Measurements from ENCODE around the gene ASB4.
"Not testable (repeated sequence)": the region's sequence is repeated elsewhere in the genome, so short reads cannot be mapped to it uniquely, and the experiment has no call there.

Gene ASB4

GRCh38 chr7:95478272-95479037, 7.3 kb upstream of the ASB4 start:
- in situ Hi-C loops (cut with MboI; ENCODE audit: low sequenced_read_pairs): no loop called here

- in situ Hi-C loops (cut with MboI; ENCODE audit: low sequenced_read_pairs): no loop called here
Observed at GRCh38 chr7:95479992-95480624, 5.6 kb upstream of the ASB4 start.

DNA sequence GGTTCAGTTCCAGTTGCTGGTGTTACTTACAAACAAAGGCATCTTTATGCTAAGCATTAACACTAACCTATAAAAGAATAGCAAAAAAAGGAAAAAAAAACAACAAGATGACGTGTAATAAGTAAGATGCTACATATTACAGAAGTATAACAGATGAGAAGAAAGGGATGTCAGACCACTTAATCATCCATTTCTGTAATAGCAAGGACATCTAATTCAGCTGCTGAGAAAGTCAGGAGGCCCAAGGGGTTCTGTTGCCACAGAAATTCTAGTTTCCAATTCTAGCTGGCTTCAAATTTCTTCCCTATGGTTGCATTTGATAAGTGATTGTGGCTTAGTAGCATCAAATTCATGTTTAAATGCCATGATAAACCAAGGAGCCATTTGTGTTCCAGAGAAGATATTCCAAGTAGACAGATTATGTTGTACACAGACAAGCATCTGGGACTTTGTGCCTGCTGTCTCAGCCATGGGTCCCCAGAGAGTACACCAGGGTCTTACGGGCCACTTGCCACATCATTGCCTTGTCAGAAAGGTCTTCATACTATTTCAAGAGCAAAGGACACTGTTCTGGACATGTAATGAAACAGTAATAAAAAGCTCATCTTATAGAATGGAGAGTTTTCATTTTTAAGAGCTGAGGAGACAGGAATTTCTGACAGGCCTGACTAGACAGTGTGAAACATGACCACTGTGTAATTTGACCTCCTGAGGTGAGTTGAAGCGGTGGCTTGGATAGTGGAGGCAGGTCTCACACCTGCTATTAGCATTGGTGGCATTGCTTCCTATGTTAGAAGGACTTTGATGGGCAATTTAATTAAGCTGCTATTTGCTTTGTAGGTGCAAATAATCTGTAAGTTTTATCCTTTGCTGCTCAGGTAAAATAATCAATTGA, 4.2 kb upstream of the ASB4 start:
- in situ Hi-C loops (cut with MboI; ENCODE audit: low sequenced_read_pairs): no loop called here

- in situ Hi-C loops (cut with MboI; ENCODE audit: low sequenced_read_pairs): no loop called here
Observed at GRCh38 chr7:95482424-95482823, 3.3 kb upstream of the ASB4 start.

GRCh38 chr7:95490231-95490762, 4.6 kb downstream of the ASB4 start:
- in situ Hi-C loops (cut with MboI; ENCODE audit: low sequenced_read_pairs): no loop called here

DNA sequence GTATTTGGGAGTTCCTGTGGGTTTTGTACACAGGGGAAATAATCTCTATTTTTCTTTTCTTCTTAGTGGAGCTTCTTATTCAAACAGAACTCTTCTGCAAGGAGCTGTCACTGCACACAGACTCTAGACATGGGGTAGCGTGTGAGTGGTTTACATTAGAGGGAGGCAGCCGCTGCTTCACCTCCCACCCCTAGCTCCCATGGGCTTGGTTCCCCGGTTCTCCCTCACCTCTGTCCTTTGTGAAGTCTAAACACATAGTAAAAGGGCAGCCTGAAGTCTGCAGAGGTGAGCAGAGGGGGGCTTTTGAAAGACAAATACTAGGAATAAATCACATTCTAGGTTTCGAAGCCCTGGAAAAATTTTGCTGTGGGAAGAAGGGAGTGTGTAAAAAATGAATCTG, 5.5 kb downstream of the ASB4 start:
- in situ Hi-C loops (cut with MboI; ENCODE audit: low sequenced_read_pairs): no loop called here

DNA sequence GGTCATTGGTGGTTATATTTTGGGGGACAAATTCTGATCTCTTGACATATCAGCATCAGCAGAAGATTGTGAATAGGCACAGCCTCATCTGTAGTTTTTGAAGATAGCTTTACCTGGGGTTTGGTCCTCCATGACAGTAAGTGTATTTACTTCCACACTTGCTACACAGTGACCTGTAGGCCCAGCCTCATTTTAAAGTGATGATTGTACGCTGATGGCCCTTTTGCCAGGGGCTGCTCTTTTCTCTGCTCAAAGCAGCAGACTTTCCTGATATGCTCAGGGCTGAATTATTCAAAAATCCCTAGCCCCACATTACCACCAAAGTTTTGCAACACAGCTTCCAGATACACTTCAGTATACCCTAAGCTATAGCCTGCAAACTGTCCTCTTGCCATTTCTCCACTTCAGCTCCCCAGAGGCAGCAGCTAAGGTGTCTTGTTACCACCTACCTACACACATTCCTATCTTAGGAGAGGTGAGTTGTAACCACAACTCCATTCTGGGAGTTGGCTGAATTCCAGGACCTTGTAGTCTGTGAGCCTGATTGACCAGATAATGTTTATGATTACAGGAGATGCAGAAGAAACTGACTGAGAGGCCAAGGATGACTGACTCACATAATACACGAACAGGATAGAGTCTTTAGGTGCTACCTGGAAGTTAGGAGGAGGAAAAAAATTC, 6.0 kb downstream of the ASB4 start:
- in situ Hi-C loops (cut with MboI; ENCODE audit: low sequenced_read_pairs): no loop called here

- in situ Hi-C loops (cut with MboI; ENCODE audit: low sequenced_read_pairs): no loop called here
Observed at GRCh38 chr7:95493247-95493646, 7.5 kb downstream of the ASB4 start.

- in situ Hi-C loops (cut with MboI; ENCODE audit: low sequenced_read_pairs): no loop called here
Observed at GRCh38 chr7:95493844-95494243, 8.1 kb downstream of the ASB4 start.

GRCh38 chr7:95501261-95501832, 15.6 kb downstream of the ASB4 start:
- in situ Hi-C loops (cut with MboI; ENCODE audit: low sequenced_read_pairs): no loop called here

- in situ Hi-C loops (cut with MboI; ENCODE audit: low sequenced_read_pairs): no loop called here
Observed at GRCh38 chr7:95502403-95502802, 16.7 kb downstream of the ASB4 start.

DNA sequence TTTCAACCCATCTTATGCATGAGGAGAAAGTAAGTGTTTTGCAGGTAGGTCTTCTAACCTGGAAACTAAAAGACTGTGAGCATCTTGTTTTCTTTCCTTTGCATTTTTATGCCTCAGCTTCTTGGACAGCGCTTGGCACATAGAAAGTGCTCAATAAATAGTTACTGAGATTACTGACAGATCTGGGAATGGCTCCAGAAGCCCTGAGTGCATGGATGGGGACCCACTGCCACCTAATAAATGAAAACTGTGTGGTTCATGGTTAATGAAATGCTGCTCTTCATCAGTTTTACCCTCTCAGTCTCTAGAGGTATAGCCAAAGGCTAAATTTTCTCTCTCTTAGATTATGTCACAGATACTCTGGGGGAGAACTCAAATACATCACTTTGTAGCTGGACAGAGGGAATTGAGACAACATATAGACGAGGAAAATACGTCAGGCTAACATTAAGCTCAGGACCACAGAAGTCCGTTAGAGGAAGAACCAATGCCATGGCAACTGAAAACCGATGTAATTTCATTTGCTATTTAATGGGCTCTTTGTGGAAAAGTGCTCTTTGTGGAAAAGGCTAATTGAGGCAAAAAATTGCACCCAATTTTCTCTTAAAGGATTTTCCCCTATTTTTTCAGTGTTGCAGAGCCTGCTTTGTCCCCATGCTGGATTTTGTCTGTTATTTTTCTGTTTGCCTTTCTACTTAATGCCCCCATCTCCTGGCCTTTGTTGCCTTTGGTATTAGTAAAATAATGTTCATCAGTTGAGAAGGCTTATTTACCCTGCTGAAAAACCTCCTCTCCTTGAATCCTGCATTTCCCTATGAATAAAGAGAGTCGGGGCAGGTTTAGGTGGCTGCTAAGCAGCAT, 17.8 kb downstream of the ASB4 start:
- in situ Hi-C loops (cut with MboI; ENCODE audit: low sequenced_read_pairs): no loop called here

DNA sequence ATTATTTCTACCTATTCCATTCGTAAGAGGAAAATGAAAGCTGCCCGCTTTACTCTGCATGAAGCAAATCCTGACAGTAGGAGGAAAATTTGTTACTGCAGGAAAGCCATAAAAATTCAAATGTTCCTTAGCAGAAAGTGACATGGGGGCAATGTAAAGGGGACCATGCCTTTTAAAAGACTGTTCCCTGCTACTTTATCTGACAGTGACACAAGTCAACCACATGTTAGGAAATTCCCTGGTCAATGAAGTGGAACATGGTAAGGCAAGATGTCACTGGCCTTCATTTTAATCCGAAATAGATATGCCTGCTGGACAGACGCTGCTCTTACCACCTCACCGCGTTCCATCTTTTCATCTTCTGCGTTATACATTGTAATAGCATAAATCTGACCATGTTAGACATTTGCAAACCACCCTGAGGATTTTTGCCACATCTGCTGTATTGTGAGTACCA, 18.4 kb downstream of the ASB4 start:
- in situ Hi-C loops (cut with MboI; ENCODE audit: low sequenced_read_pairs): not testable (repeated sequence)

GRCh38 chr7:95508780-95509179, 23.0 kb downstream of the ASB4 start:
- in situ Hi-C loops (cut with MboI; ENCODE audit: low sequenced_read_pairs): no loop called here

GRCh38 chr7:95509199-95509598, 23.5 kb downstream of the ASB4 start:
- in situ Hi-C loops (cut with MboI; ENCODE audit: low sequenced_read_pairs): no loop called here

- in situ Hi-C loops (cut with MboI; ENCODE audit: low sequenced_read_pairs): no loop called here
Observed at GRCh38 chr7:95511716-95512260, 26.0 kb downstream of the ASB4 start.

DNA sequence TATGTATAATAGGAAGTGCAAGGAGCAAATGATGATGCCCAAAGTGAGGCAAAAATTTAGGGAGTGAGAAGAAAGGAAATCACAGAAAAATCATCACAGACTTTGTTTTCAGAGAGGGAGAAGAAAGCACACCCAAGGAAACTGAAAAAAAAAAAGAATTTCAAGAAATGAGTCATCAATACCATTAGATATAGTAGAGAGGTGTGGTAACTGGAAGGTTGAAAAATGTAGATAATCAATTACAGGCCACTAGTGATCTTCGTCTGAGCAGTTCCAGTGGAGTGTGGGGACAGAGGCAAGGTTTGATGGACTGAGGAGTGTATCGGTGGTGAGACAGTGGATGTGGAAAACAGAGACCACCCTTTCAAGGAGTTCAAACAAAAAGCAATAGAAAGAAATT, 31.7 kb downstream of the ASB4 start:
- in situ Hi-C loops (cut with MboI; ENCODE audit: low sequenced_read_pairs): no loop called here

DNA sequence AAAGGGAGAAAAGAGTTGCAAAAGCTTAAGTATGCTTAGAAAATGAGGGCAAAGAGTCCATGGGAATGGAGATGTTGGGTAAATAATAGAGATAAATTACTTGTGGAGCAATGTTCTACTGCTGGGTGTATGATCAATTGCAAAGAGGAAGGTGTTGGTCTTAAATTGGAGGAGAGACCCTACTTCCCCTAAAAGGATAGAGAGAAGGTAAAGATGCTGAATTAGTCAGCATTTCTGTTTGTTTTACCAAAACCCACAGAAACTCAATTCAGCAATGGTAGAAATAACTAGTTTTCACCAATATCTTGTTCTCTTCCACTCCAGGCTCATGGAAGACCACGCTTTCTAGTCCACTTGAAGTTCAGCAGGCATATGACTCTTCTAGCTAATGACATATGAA, 32.1 kb downstream of the ASB4 start:
- in situ Hi-C loops (cut with MboI; ENCODE audit: low sequenced_read_pairs): no loop called here

GRCh38 chr7:95520136-95520535, 34.4 kb downstream of the ASB4 start:
- in situ Hi-C loops (cut with MboI; ENCODE audit: low sequenced_read_pairs): no loop called here
